AG10803 (cell line): ENCODE data around the gene NEK1.
"Not testable (repeated sequence)": the region's sequence is repeated elsewhere in the genome, so short reads cannot be mapped to it uniquely, and the experiment has no call there.

Experiments
- DNase-seq: peaks from one replicate; pipeline ENCODE4 v3.0.0; 2010; ENCODE audit warnings: low read depth
- H3K4me3 ChIP-seq: 2 replicates; pipeline ENCODE4 v1.5.1; 2011; ENCODE audit warnings: mild to moderate bottlenecking, low read length, control low read depth
- CTCF ChIP-seq: conservative IDR thresholded peaks from 2 replicates; pipeline ENCODE4 v1.5.1; 2011; ENCODE audit warnings: mild to moderate bottlenecking, low read length, control low read depth, inconsistent platforms

NEK1 gene

GRCh38 chr4:169571435-169571834, 40.9 kb downstream of the NEK1 start:
- no peak for DNase-seq
- no peak for TF ChIP-seq CTCF
- no peak overlapping the region for H3K4me3 ChIP-seq

- H3K4me3 ChIP-seq, DNase-seq: not testable (repeated sequence)
These were observed 41.4 kb downstream of the NEK1 start for GRCh38 chr4:169571012-169571411.

- DNase-seq, H3K4me3 ChIP-seq: not testable (repeated sequence)
These were observed 42.1 kb downstream of the NEK1 start for GRCh38 chr4:169570266-169570665.

- not testable (repeated sequence) for DNase-seq, H3K4me3 ChIP-seq
These were observed 43.2 kb downstream of the NEK1 start for GRCh38 chr4:169569188-169569587.

GRCh38 chr4:169567916-169568315, 44.5 kb downstream of the NEK1 start:
- no peak for TF ChIP-seq CTCF
- no peak for DNase-seq
- H3K4me3 ChIP-seq, result no peak overlapping the region

- TF ChIP-seq CTCF, result peak; percentile 76
- no peak overlapping the region for H3K4me3 ChIP-seq
- DNase-seq, result peak; percentile 61
These were observed 46.2 kb downstream of the NEK1 start for GRCh38 chr4:169566021-169566818.

- no peak overlapping the region for H3K4me3 ChIP-seq
- TF ChIP-seq CTCF, result no peak
- DNase-seq, result no peak
These were observed 46.8 kb downstream of the NEK1 start for GRCh38 chr4:169565606-169566005.

GRCh38 chr4:169557061-169557636, 55.2 kb downstream of the NEK1 start:
- H3K4me3 ChIP-seq, result no peak overlapping the region
- no peak for TF ChIP-seq CTCF
- no peak for DNase-seq

GRCh38 chr4:169546548-169546947, 65.8 kb downstream of the NEK1 start:
- not testable (repeated sequence) for DNase-seq, H3K4me3 ChIP-seq
